Urothelium cell line (cell line): ENCODE results near the gene TMEM165.

Experiments
- DNase-seq: peaks from one replicate; pipeline ENCODE4 v3.0.0; 2011; ENCODE audit warnings: low spot score, mixed read lengths
- FAIRE-seq: peaks from 2 replicates; lab custom pipeline; 2011; peaks lifted over from hg19 to GRCh38; lab: Jason Lieb, UNC

TMEM165 gene

GRCh38 chr4:55366621-55367020 is 29.1 kb upstream of the TMEM165 start:
- DNase-seq (no peak), FAIRE-seq (no peak)

GRCh38 chr4:55367084-55367722 is 28.6 kb upstream of the TMEM165 start:
- no peak for FAIRE-seq

GRCh38 chr4:55369968-55370367 is 25.8 kb upstream of the TMEM165 start:
- DNase-seq (no peak), FAIRE-seq (no peak)

More at GRCh38 chr4:55367084-55367722, 28.6 kb upstream of the TMEM165 start:
- DNase-seq, result no peak

GRCh38 chr4:55372259-55372658 is 23.5 kb upstream of the TMEM165 start:
- FAIRE-seq (no peak), DNase-seq (no peak)

GRCh38 chr4:55373461-55373860 is 22.3 kb upstream of the TMEM165 start:
- DNase-seq (no peak), FAIRE-seq (no peak)

- no peak for DNase-seq
- no peak for FAIRE-seq
These were observed 19.1 kb upstream of the TMEM165 start for GRCh38 chr4:55376698-55377097.

- FAIRE-seq (peak; percentile 87), DNase-seq (no peak)
These were observed 16.9 kb upstream of the TMEM165 start for GRCh38 chr4:55378617-55379467.

- FAIRE-seq (no peak), DNase-seq (no peak)
These were observed 15.2 kb upstream of the TMEM165 start for GRCh38 chr4:55380576-55380975.

- FAIRE-seq (no peak), DNase-seq (no peak)
These were observed 14.3 kb upstream of the TMEM165 start for GRCh38 chr4:55381502-55381901.

GRCh38 chr4:55382488-55383003 is 13.2 kb upstream of the TMEM165 start:
- FAIRE-seq (no peak), DNase-seq (no peak)

- FAIRE-seq (no peak), DNase-seq (no peak)
These were observed 10.5 kb upstream of the TMEM165 start for GRCh38 chr4:55385201-55385649.

GRCh38 chr4:55386073-55386472 is 9.7 kb upstream of the TMEM165 start:
- FAIRE-seq, result no peak
- DNase-seq, result peak; percentile 31

- FAIRE-seq (no peak), DNase-seq (no peak)
These were observed 8.9 kb upstream of the TMEM165 start for GRCh38 chr4:55386840-55387239.

- DNase-seq, result no peak
- no peak for FAIRE-seq
These were observed 2.1 kb upstream of the TMEM165 start for GRCh38 chr4:55393461-55394320.

- DNase-seq (no peak), FAIRE-seq (no peak)
These were observed 584 bp upstream of the TMEM165 start for GRCh38 chr4:55395218-55395528.

GRCh38 chr4:55396308-55397125 is 760 bp downstream of the TMEM165 start:
- peak; percentile 70 for DNase-seq
- FAIRE-seq, result no peak

- FAIRE-seq (no peak), DNase-seq (no peak)
These were observed 1.3 kb downstream of the TMEM165 start for GRCh38 chr4:55397126-55397436.

GRCh38 chr4:55397520-55398321 is 2.0 kb downstream of the TMEM165 start:
- no peak for FAIRE-seq

GRCh38 chr4:55398461-55398860 is 2.7 kb downstream of the TMEM165 start:
- DNase-seq (no peak), FAIRE-seq (no peak)

More at GRCh38 chr4:55397520-55398321, 2.0 kb downstream of the TMEM165 start:
- no peak for DNase-seq

GRCh38 chr4:55398966-55399365 is 3.2 kb downstream of the TMEM165 start:
- DNase-seq (no peak), FAIRE-seq (no peak)
